Activated T-helper 1 cell treated with Interleukin-2 at 50 U/mL for 16 hours (primary cell): Measurements from ENCODE around the gene DICER1.

Source experiments
- DNase-seq: peaks from one replicate; pipeline ENCODE4 v3.0.0-alpha.2; 2020; ENCODE audit warnings: low read depth

The DICER1 gene

GRCh38 chr14:95056476-95056875 is 100.9 kb downstream of the DICER1 start:
- no peak for DNase-seq

GRCh38 chr14:95055318-95055717 is 102.0 kb downstream of the DICER1 start:
- no peak for DNase-seq

GRCh38 chr14:95054346-95055280 is 102.7 kb downstream of the DICER1 start:
- no peak for DNase-seq

GRCh38 chr14:95052016-95052585 is 105.2 kb downstream of the DICER1 start:
- no peak for DNase-seq

- DNase-seq = no peak
Measured at GRCh38 chr14:95049952-95050351, 107.4 kb downstream of the DICER1 start.

- DNase-seq = no peak
Measured at GRCh38 chr14:95048771-95049312, 108.5 kb downstream of the DICER1 start.

- no peak for DNase-seq
Measured at GRCh38 chr14:95047754-95048153, 109.6 kb downstream of the DICER1 start.

GRCh38 chr14:95046711-95047681 is 110.3 kb downstream of the DICER1 start:
- DNase-seq = no peak

GRCh38 chr14:95045836-95046430 is 111.4 kb downstream of the DICER1 start:
- DNase-seq = no peak

GRCh38 chr14:95045106-95045701 is 112.1 kb downstream of the DICER1 start:
- DNase-seq = no peak

- no peak for DNase-seq
Measured at GRCh38 chr14:95044463-95045105, 112.7 kb downstream of the DICER1 start.

- no peak for DNase-seq
Measured at GRCh38 chr14:95043732-95044462, 113.4 kb downstream of the DICER1 start.

- DNase-seq = no peak
Measured at GRCh38 chr14:95043314-95043713, 114.0 kb downstream of the DICER1 start.

GRCh38 chr14:95041477-95042020 is 115.8 kb downstream of the DICER1 start:
- no peak for DNase-seq

- DNase-seq = no peak
Measured at GRCh38 chr14:95040708-95041476, 116.4 kb downstream of the DICER1 start.

- DNase-seq = no peak
Measured at GRCh38 chr14:95039993-95040348, 117.4 kb downstream of the DICER1 start.

GRCh38 chr14:95039259-95039992 is 117.9 kb downstream of the DICER1 start:
- no peak for DNase-seq

- DNase-seq = no peak
Measured at GRCh38 chr14:95038521-95039250, 118.6 kb downstream of the DICER1 start.
